RWPE2 (cell line): ENCODE results near the gene LEAP2.
A peak's percentile ranks its signal among the peaks of the same experiment; 100 is the strongest.

Experiments used
- ATAC-seq: fragments of 200-7000 bp; cut with Tn5 transposase; 3 replicates; pipeline ENCODE4 v1.9.1; 2021; ENCODE audit warnings: low read depth
- DNase-seq: peaks from one replicate; pipeline ENCODE4 v3.0.0-alpha.2; 2020; ENCODE audit warnings: low spot score
- H3K27ac ChIP-seq: fragments of 450-650 bp; 2 replicates; pipeline ENCODE4 v1.5.1; 2017; ENCODE audit warnings: mild to moderate bottlenecking; ENCODE audit not compliant: poor library complexity, severe bottlenecking
- H3K27me3 ChIP-seq: fragments of 250-450 bp; sonication (Bioruptor Pico); 2 replicates; pipeline ENCODE4 v1.5.1; 2021; ENCODE audit warnings: mild to moderate bottlenecking, moderate library complexity; ENCODE audit not compliant: insufficient read depth, poor library complexity, severe bottlenecking
- H3K36me3 ChIP-seq: fragments of 250-450 bp; sonication (Bioruptor Pico); 2 replicates; pipeline ENCODE4 v1.5.1; 2020; ENCODE audit warnings: low read depth, mild to moderate bottlenecking, moderate library complexity
- H3K4me1 ChIP-seq: fragments of 250-450 bp; sonication (Bioruptor Pico); 2 replicates; pipeline ENCODE4 v1.5.1; 2021; ENCODE audit warnings: mild to moderate bottlenecking, moderate library complexity; ENCODE audit not compliant: insufficient read depth, poor library complexity, severe bottlenecking
- H3K4me3 ChIP-seq: fragments of 250-450 bp; sonication (Bioruptor Pico); 2 replicates; pipeline ENCODE4 v1.5.1; 2021; ENCODE audit warnings: mild to moderate bottlenecking, moderate library complexity; ENCODE audit not compliant: severe bottlenecking
- H3K9me3 ChIP-seq: fragments of 250-450 bp; sonication (Bioruptor Pico); 2 replicates; pipeline ENCODE4 v1.5.1; 2021; ENCODE audit warnings: mild to moderate bottlenecking, moderate library complexity; ENCODE audit not compliant: severe bottlenecking
- CTCF ChIP-seq: fragments of 450-650 bp; IDR thresholded peaks from one replicate; pipeline ENCODE4 v1.5.1; 2017; ENCODE audit warnings: mild to moderate bottlenecking, moderate library complexity; ENCODE audit not compliant: poor library complexity, severe bottlenecking

The LEAP2 gene

DNA sequence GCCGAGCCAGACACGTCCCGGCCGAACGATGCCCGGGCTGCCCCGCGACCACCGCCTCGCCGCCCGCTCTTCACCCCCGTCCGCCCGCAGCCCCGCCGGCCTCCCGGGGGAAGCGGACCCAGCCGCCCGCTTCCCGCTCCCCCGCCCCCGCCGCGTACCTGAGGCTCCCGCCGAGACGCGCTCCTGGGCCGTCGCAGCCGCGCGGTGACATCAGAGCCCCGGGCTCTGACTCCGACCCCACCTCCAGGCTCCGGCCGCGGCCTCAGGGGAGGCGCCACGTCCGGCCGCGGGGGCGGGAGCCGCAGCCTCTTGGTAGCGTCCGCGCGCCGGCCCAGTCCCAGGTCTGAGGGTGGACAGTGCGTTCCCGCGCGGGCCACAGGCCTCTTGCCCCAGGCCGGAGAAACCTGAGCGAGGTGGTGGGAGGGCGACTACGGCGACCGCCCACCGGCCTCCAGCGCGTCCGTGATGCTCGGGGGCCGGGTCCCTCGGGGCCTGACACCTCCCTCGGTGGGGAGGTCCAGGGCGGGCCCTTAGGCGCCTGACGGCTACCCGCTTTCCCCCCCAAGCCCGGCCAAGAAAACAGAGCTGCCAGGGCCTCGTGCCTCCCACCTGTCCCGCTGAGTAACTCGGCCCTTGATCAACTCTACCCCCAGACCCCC, 42.9 kb upstream of the LEAP2 start, which contains the start of gene SHROOM1:
TSS of gene SHROOM1 (minus strand) at position 212 of the 659 bp plus-strand sequence. CDS start 4,507 bp downstream, outside the sequence.
- Histone ChIP-seq H3K9me3 (no peaks in the 10 kb centered on the region), H3K27ac (peak within 1 kb of the TSS; percentile 21), H3K27me3 (no peaks in the 10 kb centered on the region), H3K36me3 (no peaks in the 10 kb centered on the region), H3K4me3 (peak within 1 kb of the TSS; percentile 74), H3K4me1 (no peaks in the 10 kb centered on the region)
- ATAC-seq (peak; percentile 72), DNase-seq (peak; percentile 76)
- no peak for TF ChIP-seq CTCF

GRCh38 chr5:132831095-132831860, 42.2 kb upstream of the LEAP2 start:
- Histone ChIP-seq H3K4me3 (peak overlapping the region; percentile 74), H3K27ac (peak overlapping the region; percentile 21), H3K36me3 (no peaks in the 10 kb centered on the region), H3K27me3 (no peaks in the 10 kb centered on the region), H3K4me1 (no peaks in the 10 kb centered on the region), H3K9me3 (no peaks in the 10 kb centered on the region)
- DNase-seq (no peak), ATAC-seq (no peak)
- TF ChIP-seq CTCF: no peak

DNA sequence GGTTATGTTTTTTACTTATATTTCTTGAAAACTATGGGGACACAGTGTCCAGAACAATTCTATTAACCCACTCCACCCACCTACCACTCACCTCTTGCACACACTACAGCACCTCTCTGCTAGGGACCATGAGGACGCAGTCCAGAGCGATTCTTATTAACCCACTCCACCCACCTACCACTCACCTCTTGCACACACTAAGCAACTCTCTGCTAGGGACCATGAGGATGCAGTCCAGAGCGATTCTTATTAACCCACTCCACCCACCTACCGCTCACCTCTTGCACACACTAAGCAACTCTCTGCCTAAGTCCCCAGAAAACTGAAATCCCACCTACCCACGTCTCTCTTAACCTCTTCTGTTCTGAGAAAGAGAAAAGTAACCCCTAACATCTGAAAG, 40.9 kb upstream of the LEAP2 start:
- ATAC-seq: no peak
- Histone ChIP-seq H3K9me3 (no peaks in the 10 kb centered on the region), H3K36me3 (no peaks in the 10 kb centered on the region), H3K4me3 (no peak overlapping the region), H3K27ac (no peak overlapping the region), H3K27me3 (no peaks in the 10 kb centered on the region), H3K4me1 (no peaks in the 10 kb centered on the region)
- no peak for DNase-seq
- no peak for TF ChIP-seq CTCF

- no peaks in the 10 kb centered on the region for H3K27me3 ChIP-seq
- no peak overlapping the region for H3K27ac ChIP-seq
- H3K9me3 ChIP-seq: no peaks in the 10 kb centered on the region
- DNase-seq: no peak
- H3K4me1 ChIP-seq: no peaks in the 10 kb centered on the region
- no peak overlapping the region for H3K4me3 ChIP-seq
- no peak for ATAC-seq
- no peaks in the 10 kb centered on the region for H3K36me3 ChIP-seq
- no peak for TF ChIP-seq CTCF
These were observed 39.4 kb upstream of the LEAP2 start for GRCh38 chr5:132834057-132834456.

GRCh38 chr5:132836852-132837251, 36.6 kb upstream of the LEAP2 start:
- TF ChIP-seq CTCF: no peak
- ATAC-seq (no peak), DNase-seq (no peak)
- Histone ChIP-seq H3K27me3 (no peaks in the 10 kb centered on the region), H3K4me1 (peaks cover 17% of the 10 kb centered on the region), H3K9me3 (no peaks in the 10 kb centered on the region), H3K36me3 (no peaks in the 10 kb centered on the region), H3K27ac (no peak overlapping the region), H3K4me3 (no peak overlapping the region)
